Osteocyte (in vitro differentiated cells): Measurements from ENCODE around the gene PROKR1. TPM values are rescaled to one million over a fixed set of nuclear protein-coding genes. Genes with fewer than 3 reads are reported as not detected.

ENCODE experiments used
- DNase-seq: peaks from one replicate; pipeline ENCODE4 v3.0.0; 2021; ENCODE audit warnings: mixed read lengths; ENCODE audit not compliant: unreplicated experiment; ENCODE audit errors: extremely low spot score
- H3K27ac Mint-ChIP-seq: one replicate; pipeline ENCODE4 v1.8.0; 2021; ENCODE audit warnings: mild to moderate bottlenecking, mixed read lengths; ENCODE audit not compliant: unreplicated experiment
- H3K27me3 Mint-ChIP-seq: one replicate; pipeline ENCODE4 v1.8.0; 2021; ENCODE audit warnings: mixed read lengths; ENCODE audit not compliant: unreplicated experiment
- H3K36me3 Mint-ChIP-seq: one replicate; pipeline ENCODE4 v1.8.0; 2021; ENCODE audit warnings: mixed read lengths; ENCODE audit not compliant: unreplicated experiment
- H3K4me1 Mint-ChIP-seq: one replicate; pipeline ENCODE4 v1.8.0; 2021; ENCODE audit warnings: mixed read lengths; ENCODE audit not compliant: unreplicated experiment
- H3K4me3 Mint-ChIP-seq: one replicate; pipeline ENCODE4 v1.8.0; 2021; ENCODE audit warnings: mild to moderate bottlenecking, moderate library complexity, mixed read lengths; ENCODE audit not compliant: unreplicated experiment
- H3K9me3 Mint-ChIP-seq: one replicate; pipeline ENCODE4 v1.8.0; 2021; ENCODE audit warnings: mixed read lengths; ENCODE audit not compliant: unreplicated experiment
- CTCF ChIP-seq: fragments of 200-600 bp; sonication (generic); IDR thresholded peaks from 2 replicates; pipeline ENCODE4 v1.5.0; 2021; ENCODE audit warnings: antibody characterized with exemption, mild to moderate bottlenecking, moderate library complexity
- total RNA-seq: library from RNA; stranded (reverse); gene quantifications from 2 replicates; pipeline ENCODE4 v1.2.1, GENCODE V29; 2021

PROKR1 gene
- total RNA-seq, 1 donor from 2014 or later = not detected

DNA sequence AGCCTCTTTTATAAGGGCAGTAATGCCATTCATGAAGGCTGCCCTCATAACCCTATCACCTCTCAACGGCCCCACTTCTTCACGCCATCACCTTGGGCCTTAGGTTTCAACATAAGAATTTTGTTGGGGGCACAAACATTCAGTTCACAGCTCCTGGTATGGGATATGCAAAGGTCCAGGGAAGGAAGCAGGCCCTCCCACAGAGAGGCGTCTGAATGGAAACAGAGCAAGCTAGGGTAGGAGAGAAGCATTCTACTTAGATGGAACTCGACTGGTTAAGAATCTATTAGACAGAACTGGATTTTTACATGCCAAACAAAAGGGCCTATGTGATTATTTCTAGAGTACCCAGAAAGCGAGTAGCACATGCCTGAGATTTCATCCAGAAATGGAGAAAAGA, 42.8 kb downstream of the PROKR1 start:
- peaks cover 34% of the 10 kb centered on the region for H3K27me3 Mint-ChIP-seq
- no peak for DNase-seq
- TF ChIP-seq CTCF = no peak
- no peaks in the 10 kb centered on the region for H3K4me1 Mint-ChIP-seq
- H3K36me3 Mint-ChIP-seq = no peaks in the 10 kb centered on the region
- H3K9me3 Mint-ChIP-seq = no peaks in the 10 kb centered on the region
- H3K27ac Mint-ChIP-seq = no peak overlapping the region
- no peak overlapping the region for H3K4me3 Mint-ChIP-seq

- Mint-ChIP-seq H3K4me1 (no peaks in the 10 kb centered on the region), H3K27me3 (peaks cover 31% of the 10 kb centered on the region), H3K4me3 (no peak overlapping the region), H3K36me3 (no peaks in the 10 kb centered on the region), H3K27ac (no peak overlapping the region), H3K9me3 (no peaks in the 10 kb centered on the region)
- TF ChIP-seq CTCF = no peak
- DNase-seq = no peak
These were observed 43.6 kb downstream of the PROKR1 start for GRCh38 chr2:68687018-68687417.

GRCh38 chr2:68689553-68690537, 46.5 kb downstream of the PROKR1 start:
- no peak overlapping the region for H3K4me3 Mint-ChIP-seq
- no peak for DNase-seq
- H3K27me3 Mint-ChIP-seq = peaks cover 34% of the 10 kb centered on the region
- H3K36me3 Mint-ChIP-seq = no peaks in the 10 kb centered on the region
- H3K27ac Mint-ChIP-seq = no peak overlapping the region
- TF ChIP-seq CTCF = no peak
- H3K9me3 Mint-ChIP-seq = no peaks in the 10 kb centered on the region
- no peaks in the 10 kb centered on the region for H3K4me1 Mint-ChIP-seq

DNA sequence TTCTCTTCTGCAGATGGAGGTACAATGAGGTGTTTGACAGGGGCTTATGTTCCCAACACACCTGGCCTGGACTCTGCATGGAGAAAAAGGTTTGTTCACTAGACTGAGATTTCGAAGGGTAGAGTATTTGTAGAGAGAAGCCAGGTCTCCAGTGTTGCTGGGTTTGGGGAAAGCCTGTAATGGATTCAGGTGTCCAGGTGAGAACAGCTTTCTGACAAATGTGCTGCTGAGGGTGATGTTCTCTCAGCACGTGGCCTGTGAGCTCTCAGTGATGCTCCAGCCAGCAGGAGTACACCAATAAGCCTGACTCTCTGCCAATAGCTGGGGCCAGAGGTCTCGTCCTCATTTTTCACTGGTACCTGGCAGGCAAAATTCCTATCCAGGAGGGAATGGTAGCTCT, 47.5 kb downstream of the PROKR1 start:
- no peak for DNase-seq
- no peak for TF ChIP-seq CTCF
- Mint-ChIP-seq H3K27ac (no peak overlapping the region), H3K4me1 (no peaks in the 10 kb centered on the region), H3K9me3 (no peaks in the 10 kb centered on the region), H3K36me3 (no peaks in the 10 kb centered on the region), H3K27me3 (peaks cover 37% of the 10 kb centered on the region), H3K4me3 (no peak overlapping the region)

DNA sequence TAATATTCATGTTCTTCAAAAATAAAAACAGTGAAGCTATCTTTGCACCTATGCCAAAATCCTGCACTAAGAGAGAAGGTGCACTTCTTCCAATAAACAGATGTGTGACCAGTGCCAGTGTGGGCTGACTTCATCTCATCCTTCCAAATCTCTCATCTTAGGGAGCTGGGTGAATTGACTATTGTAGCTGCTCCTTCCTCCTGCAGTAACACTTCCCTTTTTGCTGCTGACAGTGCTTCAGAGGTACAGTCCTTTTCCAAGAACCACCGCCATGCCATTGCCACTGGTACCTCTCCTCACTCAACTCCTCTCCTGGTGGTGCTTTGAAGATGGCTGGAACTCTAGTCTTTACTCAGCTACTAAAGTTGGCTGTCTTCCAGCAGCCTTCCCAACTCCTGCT, 49.1 kb downstream of the PROKR1 start:
- DNase-seq = no peak
- TF ChIP-seq CTCF = no peak

More for the DNA sequence above, 49.1 kb downstream of the PROKR1 start:
- Mint-ChIP-seq H3K27ac (no peak overlapping the region), H3K27me3 (peaks cover 37% of the 10 kb centered on the region), H3K4me3 (no peak overlapping the region), H3K36me3 (no peaks in the 10 kb centered on the region), H3K4me1 (no peaks in the 10 kb centered on the region), H3K9me3 (peaks cover 4% of the 10 kb centered on the region)
